HG03342 (cell line): ENCODE results near the gene CAB39L.
A peak's percentile ranks its signal among the peaks of the same experiment; 100 is the strongest.

ENCODE experiments used
- ATAC-seq: cut with Tn5 transposase; IDR thresholded peaks from one replicate; pipeline ENCODE4 v1.9.1; 2021; ENCODE audit warnings: mild to moderate bottlenecking, moderate library complexity; ENCODE audit not compliant: unreplicated experiment

Gene CAB39L

GRCh38 chr13:49443704-49444523, at the start of gene CAB39L, which contains the start of gene SETDB2:
CAB39L (minus strand) TSS chr13:49444064; CDS start chr13:49382910, 61,154 bp downstream.
SETDB2 (plus strand) TSS chr13:49444274; CDS start chr13:49451894, 7,620 bp downstream.
- peak; percentile 95 for ATAC-seq

- no peak for ATAC-seq
Measured at GRCh38 chr13:49488563-49488962, 44.7 kb upstream of the CAB39L start.

GRCh38 chr13:49481788-49482187, 37.9 kb upstream of the CAB39L start:
- no peak for ATAC-seq

- ATAC-seq: no peak
Measured at GRCh38 chr13:49476529-49476928, 32.7 kb upstream of the CAB39L start.

- ATAC-seq: no peak
Measured at GRCh38 chr13:49472186-49472585, 28.3 kb upstream of the CAB39L start.

- no peak for ATAC-seq
Measured at GRCh38 chr13:49466292-49466838, 22.5 kb upstream of the CAB39L start.

- no peak for ATAC-seq
Measured at GRCh38 chr13:49464621-49465325, 20.9 kb upstream of the CAB39L start.

GRCh38 chr13:49464085-49464484, 20.2 kb upstream of the CAB39L start:
- ATAC-seq: no peak

- ATAC-seq: no peak
Measured at GRCh38 chr13:49459580-49459979, 15.7 kb upstream of the CAB39L start.

- ATAC-seq: no peak
Measured at GRCh38 chr13:49457221-49457620, 13.4 kb upstream of the CAB39L start.

GRCh38 chr13:49456156-49456555, 12.3 kb upstream of the CAB39L start:
- ATAC-seq: no peak

GRCh38 chr13:49455007-49455398, 11.1 kb upstream of the CAB39L start:
- ATAC-seq: no peak

- ATAC-seq: peak; percentile 91
Measured at GRCh38 chr13:49454388-49455006, 10.6 kb upstream of the CAB39L start.

GRCh38 chr13:49453465-49453864, 9.6 kb upstream of the CAB39L start:
- no peak for ATAC-seq

GRCh38 chr13:49452725-49453457, 9.0 kb upstream of the CAB39L start:
- no peak for ATAC-seq

GRCh38 chr13:49450105-49450819, 6.4 kb upstream of the CAB39L start:
- ATAC-seq: no peak

- no peak for ATAC-seq
Measured at GRCh38 chr13:49448753-49449152, 4.9 kb upstream of the CAB39L start.

- ATAC-seq: no peak
Measured at GRCh38 chr13:49446473-49446872, 2.6 kb upstream of the CAB39L start.

GRCh38 chr13:49444524-49445395, 896 bp upstream of the CAB39L start:
- no peak for ATAC-seq
